ENCODE results near the gene MFAP2.

MFAP2 gene

GRCh38 chr1:16926491-16927073 is 53.8 kb downstream of the MFAP2 start:
- no peak for DNase-seq

- no peak for DNase-seq
Observed at GRCh38 chr1:16925635-16926490, 54.6 kb downstream of the MFAP2 start.

DNA sequence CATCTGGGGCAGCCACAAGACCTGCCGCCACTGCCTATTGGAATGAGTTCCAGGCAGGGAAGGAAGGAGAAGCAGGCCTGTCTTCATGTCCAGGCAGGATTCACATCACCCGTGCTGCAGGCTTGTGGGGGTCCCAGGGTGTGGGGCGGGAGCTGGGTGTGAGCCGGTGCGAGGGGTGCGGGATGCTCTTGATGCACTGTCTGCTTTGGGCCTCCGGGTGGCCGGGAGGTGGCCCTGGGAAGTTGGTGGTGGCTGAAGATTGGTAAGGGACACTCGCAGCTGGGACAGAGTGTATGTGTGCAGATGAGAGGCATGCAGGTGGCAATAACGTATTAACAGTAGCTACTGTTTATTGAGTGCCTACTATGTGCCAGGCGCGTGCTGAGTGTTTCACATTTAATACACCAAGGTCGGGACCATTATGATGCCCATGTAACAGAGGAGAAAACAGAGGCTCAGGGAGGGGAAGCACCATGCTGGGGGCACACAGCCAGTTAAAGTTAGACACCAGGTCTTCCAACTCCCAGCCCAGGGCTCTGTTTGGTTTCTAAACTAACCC is 55.4 kb downstream of the MFAP2 start:
- no peak for DNase-seq

All from NCI-H526 treated with DMSO at 0.1 percent for 48 hours (cell line).